HepG2 (cell line): ENCODE measurements around the gene TBC1D19. TPM values are rescaled to one million over a fixed set of nuclear protein-coding genes. Genes with fewer than 3 reads are reported as not detected.

Experiments
- ATAC-seq: fragments of 200-7000 bp; cut with Tn5 transposase; 3 replicates; pipeline ENCODE4 v1.9.1; 2020; ENCODE audit warnings: mild to moderate bottlenecking, moderate library complexity
- BruUV-seq: library from RNA; stranded (reverse); fragments of 400-500 nt; replicated peaks from 2 replicates; lab custom pipeline; 2021; lab: Mats Ljungman, UMichigan
- CTCF ChIA-PET: fragments of 300-600 bp; formaldehyde crosslinking; extraction: SDS; loops from one replicate; lab custom pipeline; 2021; ENCODE audit warnings: low total read pairs, inconsistent platforms, low intra/inter-chr PET ratio; lab: Yijun Ruan, JAX
- POLR2A ChIA-PET: fragments of 350-600 bp; sonication (Branson Sonifier 250); formaldehyde crosslinking; loops from one replicate; lab custom pipeline; 2020; ENCODE audit warnings: antibody characterized with exemption, inconsistent platforms; lab: Yijun Ruan, JAX
- DNase-seq: peaks from one replicate; pipeline ENCODE4 v3.0.0-alpha.2; 2015; ENCODE audit warnings: low spot score
- FAIRE-seq: peaks from 3 replicates; lab custom pipeline; 2011; peaks lifted over from hg19 to GRCh38; lab: Jason Lieb, UNC
- H2AFZ ChIP-seq: one replicate; pipeline ENCODE4 v1.6.1; 2011; ENCODE audit warnings: low read length, inconsistent platforms
- H3K27ac ChIP-seq: fragments of 300-600 bp; 3 replicates; pipeline ENCODE4 v1.8.0; 2011; ENCODE audit warnings: mixed run types, mild to moderate bottlenecking, mixed read lengths, low read length, inconsistent platforms; ENCODE audit not compliant: insufficient read depth; ENCODE audit errors: extremely low read length
- H3K27me3 ChIP-seq, 2 experiments: fragments of 200-600 bp in 1 of 2; 2 replicates in 1 of 2; 3 replicates in 1 of 2; pipeline versions ENCODE4 v1.6.0 to v1.8.0; 2011; ENCODE audit warnings: low read length in 2 of 2, mild to moderate bottlenecking in 2 of 2, moderate library complexity in 2 of 2, inconsistent platforms in 1 of 2; ENCODE audit not compliant: insufficient read depth in 2 of 2, control insufficient read depth in 1 of 2
- H3K36me3 ChIP-seq, 2 experiments: fragments of 200-600 bp in 1 of 2; replicated peaks in 1 of 2; 2 replicates in 1 of 2; 3 replicates in 1 of 2; pipeline versions ENCODE4 v1.5.1 to v1.8.0; 2011; ENCODE audit warnings: low read length in 2 of 2, inconsistent platforms in 1 of 2; ENCODE audit not compliant: insufficient read depth in 2 of 2, control insufficient read depth in 1 of 2
- H3K4me1 ChIP-seq: 2 replicates; pipeline ENCODE4 v1.5.1; 2012; ENCODE audit warnings: low read length, inconsistent platforms; ENCODE audit not compliant: insufficient read depth
- H3K4me2 ChIP-seq: 2 replicates; pipeline ENCODE4 v1.6.0; 2011; ENCODE audit warnings: low read depth, low read length, inconsistent platforms
- H3K4me3 ChIP-seq, 3 experiments: fragments of 200-600 bp in 1 of 3; sonication (generic), shearing (Covaris generic) in 1 of 3; replicated peaks in 1 of 3; 2 replicates each; pipeline ENCODE4 v1.5.1; 2011 to 2016; ENCODE audit warnings: low read length in 3 of 3, inconsistent platforms in 2 of 3, low read depth in 2 of 3, mild to moderate bottlenecking in 2 of 3, control low read depth in 1 of 3, mixed read lengths in 1 of 3; ENCODE audit not compliant: insufficient read depth in 1 of 3
- H3K79me2 ChIP-seq: one replicate; pipeline ENCODE4 v1.6.1; 2011; ENCODE audit warnings: low read length, inconsistent platforms; ENCODE audit not compliant: insufficient read depth
- H3K9ac ChIP-seq: 2 replicates; pipeline ENCODE4 v1.6.0; 2011; ENCODE audit warnings: mild to moderate bottlenecking, low read depth, low read length, inconsistent platforms; ENCODE audit not compliant: insufficient read depth
- H3K9me3 ChIP-seq: 2 replicates; pipeline ENCODE4 v1.5.1; 2012; ENCODE audit warnings: mild to moderate bottlenecking, low read length
- H4K20me1 ChIP-seq: 2 replicates; pipeline ENCODE4 v1.6.0; 2011; ENCODE audit warnings: inconsistent platforms, mild to moderate bottlenecking, low read length, moderate library complexity; ENCODE audit not compliant: insufficient read depth
- IRF2 ChIP-seq: IDR thresholded peaks from 2 replicates; pipeline ENCODE4 v1.6.1; 2018; ENCODE audit warnings: missing genetic modification reagents, missing compliant biosample characterization
- MED1 ChIP-seq: sonication (generic); formaldehyde crosslinking; IDR thresholded peaks from 2 replicates; pipeline ENCODE4 v1.4.0; 2020; ENCODE audit warnings: missing genetic modification reagents
- SMARCE1 ChIP-seq: fragments of 450-650 bp; IDR thresholded peaks from 2 replicates; pipeline ENCODE4 v1.6.1; 2017; ENCODE audit warnings: borderline replicate concordance
- TFE3 ChIP-seq: IDR thresholded peaks from 2 replicates; pipeline ENCODE4 v1.6.1; 2016
- TRAFD1 ChIP-seq: sonication (generic); formaldehyde crosslinking; IDR thresholded peaks from 2 replicates; pipeline ENCODE4 v1.5.1; 2020; ENCODE audit warnings: missing genetic modification reagents, mild to moderate bottlenecking, borderline replicate concordance
- ZMYM4 ChIP-seq: sonication (generic); formaldehyde crosslinking; IDR thresholded peaks from 2 replicates; pipeline ENCODE4 v1.8.1; 2023; ENCODE audit warnings: mild to moderate bottlenecking, missing genetic modification reagents
- ZNF468 ChIP-seq: sonication (generic); formaldehyde crosslinking; IDR thresholded peaks from 2 replicates; pipeline ENCODE4 v1.8.0; 2022; ENCODE audit warnings: mild to moderate bottlenecking, moderate library complexity, missing genetic modification reagents
- ZSCAN30 ChIP-seq: sonication (generic); formaldehyde crosslinking; IDR thresholded peaks from 2 replicates; pipeline ENCODE4 v1.5.0; 2020; ENCODE audit warnings: mild to moderate bottlenecking, missing genetic modification reagents
- WGBS: methylation state at CpG from one replicate; pipeline ENCODE4 v1.1.6; 2017; ENCODE audit warnings: low lambda C conversion rate; 5-methylcytosine and 5-hydroxymethylcytosine counted together
- in situ Hi-C: cut with HindIII; loops from 2 replicates; pipeline ENCODE4 v1.10.0; 2017; ENCODE audit warnings: low pct_unique_long_range_greater_than_20kb; ENCODE audit not compliant: extremely low pct_ligation_motif_present
- intact Hi-C: fragments of 100-400 bp; cut with micrococcal nuclease; formaldehyde crosslinking; loops from one replicate; pipeline ENCODE4 v1.10.0; 2022; ENCODE audit not compliant: unreplicated experiment
- polyA plus RNA-seq, 8 experiments: library from polyadenylated mRNA; depleted of rRNA in 3 of 8; stranded (reverse) in 7 of 8; unstranded in 1 of 8; fragments of >200 nt; fragmentation: Illumina TruSeq in 4 of 8; extraction: Trizol in 4 of 8; gene quantifications; 2 replicates each; pipeline versions ENCODE4 v1.2.1 to v1.2.3, GENCODE V29; 2011 to 2016; ENCODE audit warnings: low read depth in 4 of 8, missing spikeins in 1 of 8, mixed read lengths in 1 of 8; ENCODE audit not compliant: insufficient read depth in 1 of 8
- total RNA-seq, 5 experiments: library from RNA; depleted of rRNA; stranded (reverse); fragments of >200 nt; fragmentation: Illumina TruSeq; extraction: Trizol; gene quantifications; 2 replicates each; pipeline ENCODE4 v1.2.3, GENCODE V29; 2016; ENCODE audit warnings: low read depth in 1 of 5

The TBC1D19 gene
- total and polyA plus RNA-seq, 2 of the 13 experiments (the other 11 are each of a cell fraction or from before 2014, with no cell fraction given) = 1.6 to 3.5 TPM

GRCh38 chr4:26784207-26784865 lies 200.5 kb downstream of the TBC1D19 start:
- ATAC-seq (no peak), DNase-seq (no peak), FAIRE-seq (no peak)
- ChIA-PET POLR2A (no interaction called here), CTCF (no interaction called here)
- Histone ChIP-seq H3K4me2 (no peak overlapping the region), H3K79me2 (no peaks in the 10 kb centered on the region), H3K4me3 (no peak overlapping the region), H3K36me3 (no peaks in the 10 kb centered on the region), H3K9ac (no peak overlapping the region), H3K27me3 (no peaks in the 10 kb centered on the region), H3K4me1 (peaks cover 15% of the 10 kb centered on the region), H4K20me1 (no peaks in the 10 kb centered on the region), H3K27ac (no peak overlapping the region), H2AFZ (no peak overlapping the region), H3K9me3 (no peaks in the 10 kb centered on the region)
- no peak for TF ChIP-seq SMARCE1
- no peak for TF ChIP-seq ZSCAN30 (CRISPR knock-in tag)
- no peak for TF ChIP-seq TRAFD1 (CRISPR knock-in tag)
- no peak for TF ChIP-seq IRF2 (CRISPR knock-in tag)
- TF ChIP-seq MED1 (CRISPR knock-in tag) = no peak
- TF ChIP-seq ZMYM4 (CRISPR knock-in tag) = no peak
- TF ChIP-seq TFE3 (CRISPR knock-in tag) = no peak
- TF ChIP-seq ZNF468 (CRISPR knock-in tag) = no peak
- 68% methylated on average over 1 of the region's 1 CpG for WGBS
- intact Hi-C loops = no loop called here
- no TSS peak for BruUV-seq
- in situ Hi-C loops = loop anchor here (25.0 kb wide), 1 partner anchor 228 kb away; no protein-coding TSS in a partner anchor
